Measurements from ENCODE around the gene ANKRD26.

DNA sequence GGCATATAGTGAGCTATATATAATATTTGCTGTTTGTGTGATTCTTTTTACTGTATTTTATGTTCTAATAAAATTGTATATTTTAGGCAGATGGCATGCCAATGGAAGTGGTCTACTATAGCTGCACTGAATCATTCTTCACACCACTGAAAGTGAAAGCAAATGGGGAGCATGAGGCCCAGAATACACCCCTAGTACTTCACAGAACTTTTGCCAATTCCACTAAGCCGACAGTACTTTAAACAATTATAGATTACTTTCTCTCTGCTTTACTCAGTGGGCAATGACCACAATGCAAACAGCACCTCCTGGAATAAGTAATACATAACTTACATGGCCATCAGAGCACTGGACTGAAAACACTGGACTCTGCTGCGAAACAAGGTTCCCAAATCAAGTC is 70.2 kb downstream of the ANKRD26 start:
- TF ChIP-seq ZFP41 (tag by site-specific recombination; IDR thresholded peaks at IDR 0.05; ENCODE audit: borderline replicate concordance) (no peak), ZBTB21 (tag by site-specific recombination; IDR thresholded peaks at IDR 0.05) (no peak), ZNF324 (tag by site-specific recombination; IDR thresholded peaks at IDR 0.05) (no peak), ZNF548 (tag by site-specific recombination; IDR thresholded peaks at IDR 0.05) (no peak), ZNF792 (tag by site-specific recombination; IDR thresholded peaks at IDR 0.05) (no peak), YY2 (tag by site-specific recombination; IDR thresholded peaks at IDR 0.05) (no peak), YY1 (tag by site-specific recombination; IDR thresholded peaks at IDR 0.05) (no peak)
- TF ChIP-seq, protein P1, sequence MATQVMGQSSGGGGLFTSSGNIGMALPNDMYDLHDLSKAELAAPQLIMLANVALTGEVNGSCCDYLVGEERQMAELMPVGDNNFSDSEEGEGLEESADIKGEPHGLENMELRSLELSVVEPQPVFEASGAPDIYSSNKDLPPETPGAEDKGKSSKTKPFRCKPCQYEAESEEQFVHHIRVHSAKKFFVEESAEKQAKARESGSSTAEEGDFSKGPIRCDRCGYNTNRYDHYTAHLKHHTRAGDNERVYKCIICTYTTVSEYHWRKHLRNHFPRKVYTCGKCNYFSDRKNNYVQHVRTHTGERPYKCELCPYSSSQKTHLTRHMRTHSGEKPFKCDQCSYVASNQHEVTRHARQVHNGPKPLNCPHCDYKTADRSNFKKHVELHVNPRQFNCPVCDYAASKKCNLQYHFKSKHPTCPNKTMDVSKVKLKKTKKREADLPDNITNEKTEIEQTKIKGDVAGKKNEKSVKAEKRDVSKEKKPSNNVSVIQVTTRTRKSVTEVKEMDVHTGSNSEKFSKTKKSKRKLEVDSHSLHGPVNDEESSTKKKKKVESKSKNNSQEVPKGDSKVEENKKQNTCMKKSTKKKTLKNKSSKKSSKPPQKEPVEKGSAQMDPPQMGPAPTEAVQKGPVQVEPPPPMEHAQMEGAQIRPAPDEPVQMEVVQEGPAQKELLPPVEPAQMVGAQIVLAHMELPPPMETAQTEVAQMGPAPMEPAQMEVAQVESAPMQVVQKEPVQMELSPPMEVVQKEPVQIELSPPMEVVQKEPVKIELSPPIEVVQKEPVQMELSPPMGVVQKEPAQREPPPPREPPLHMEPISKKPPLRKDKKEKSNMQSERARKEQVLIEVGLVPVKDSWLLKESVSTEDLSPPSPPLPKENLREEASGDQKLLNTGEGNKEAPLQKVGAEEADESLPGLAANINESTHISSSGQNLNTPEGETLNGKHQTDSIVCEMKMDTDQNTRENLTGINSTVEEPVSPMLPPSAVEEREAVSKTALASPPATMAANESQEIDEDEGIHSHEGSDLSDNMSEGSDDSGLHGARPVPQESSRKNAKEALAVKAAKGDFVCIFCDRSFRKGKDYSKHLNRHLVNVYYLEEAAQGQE (tag by site-specific recombination; IDR thresholded peaks at IDR 0.05), result no peak
- TF ChIP-seq, protein P2, sequence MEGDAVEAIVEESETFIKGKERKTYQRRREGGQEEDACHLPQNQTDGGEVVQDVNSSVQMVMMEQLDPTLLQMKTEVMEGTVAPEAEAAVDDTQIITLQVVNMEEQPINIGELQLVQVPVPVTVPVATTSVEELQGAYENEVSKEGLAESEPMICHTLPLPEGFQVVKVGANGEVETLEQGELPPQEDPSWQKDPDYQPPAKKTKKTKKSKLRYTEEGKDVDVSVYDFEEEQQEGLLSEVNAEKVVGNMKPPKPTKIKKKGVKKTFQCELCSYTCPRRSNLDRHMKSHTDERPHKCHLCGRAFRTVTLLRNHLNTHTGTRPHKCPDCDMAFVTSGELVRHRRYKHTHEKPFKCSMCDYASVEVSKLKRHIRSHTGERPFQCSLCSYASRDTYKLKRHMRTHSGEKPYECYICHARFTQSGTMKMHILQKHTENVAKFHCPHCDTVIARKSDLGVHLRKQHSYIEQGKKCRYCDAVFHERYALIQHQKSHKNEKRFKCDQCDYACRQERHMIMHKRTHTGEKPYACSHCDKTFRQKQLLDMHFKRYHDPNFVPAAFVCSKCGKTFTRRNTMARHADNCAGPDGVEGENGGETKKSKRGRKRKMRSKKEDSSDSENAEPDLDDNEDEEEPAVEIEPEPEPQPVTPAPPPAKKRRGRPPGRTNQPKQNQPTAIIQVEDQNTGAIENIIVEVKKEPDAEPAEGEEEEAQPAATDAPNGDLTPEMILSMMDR (tag by site-specific recombination; IDR thresholded peaks at IDR 0.05), result no peak

All from HEK293 (cell line).